Endothelial cell of umbilical vein (primary cell): ENCODE data around the gene COQ5. TPM values are rescaled to one million over a fixed set of nuclear protein-coding genes. Genes with fewer than 3 reads are reported as not detected.

Experiments
- BruUV-seq: library from RNA; stranded (reverse); fragments of 400-500 nt; replicated peaks from 2 replicates; lab custom pipeline; 2021; lab: Mats Ljungman, UMichigan
- CTCF ChIA-PET: fragments of 300-600, 350-600 bp; sonication (Branson Sonifier 250); formaldehyde crosslinking; loops from one replicate; lab custom pipeline; 2021; ENCODE audit warnings: antibody characterized with exemption, inconsistent platforms; lab: Charles Lee
- POLR2A ChIA-PET: fragments of 300-600, 350-600 bp; sonication (Branson Sonifier 250); formaldehyde crosslinking; loops from one replicate; lab custom pipeline; 2021; ENCODE audit warnings: antibody characterized with exemption, inconsistent platforms; lab: Charles Lee
- DNase-seq: peaks from one replicate; pipeline ENCODE4 v3.0.0-alpha.2; 2011; ENCODE audit warnings: low read depth, low spot score
- FAIRE-seq: peaks from 2 replicates; lab custom pipeline; 2011; peaks lifted over from hg19 to GRCh38; lab: Jason Lieb, UNC
- H2AFZ ChIP-seq: 2 replicates; pipeline ENCODE4 v1.6.0; 2012; ENCODE audit warnings: low read depth, low read length, control low read depth, inconsistent platforms
- H3K27ac ChIP-seq: 2 replicates; pipeline ENCODE4 v1.5.1; 2011; ENCODE audit warnings: low read depth, mild to moderate bottlenecking, control low read depth, low read length, moderate library complexity; ENCODE audit not compliant: insufficient read depth
- H3K27me3 ChIP-seq, 2 experiments: 2 replicates each; pipeline versions ENCODE4 v1.6.0 to v1.6.1; 2011; ENCODE audit warnings: low read length in 2 of 2, mixed read lengths in 1 of 2; ENCODE audit not compliant: control insufficient read depth in 2 of 2, insufficient read depth in 2 of 2
- H3K36me3 ChIP-seq, 2 experiments: 2 replicates in 1 of 2; 3 replicates in 1 of 2; pipeline ENCODE4 v1.5.1; 2011; ENCODE audit warnings: low read length in 2 of 2, mild to moderate bottlenecking in 1 of 2, moderate library complexity in 1 of 2; ENCODE audit not compliant: control insufficient read depth in 2 of 2, insufficient read depth in 2 of 2; ENCODE audit errors: extremely low read depth in 1 of 2
- H3K4me1 ChIP-seq: 3 replicates; pipeline ENCODE4 v1.5.1; 2011; ENCODE audit warnings: mild to moderate bottlenecking, low read length; ENCODE audit not compliant: control insufficient read depth, insufficient read depth; ENCODE audit errors: extremely low read depth
- H3K4me2 ChIP-seq: 2 replicates; pipeline ENCODE4 v1.6.1; 2011; ENCODE audit warnings: low read length, control low read depth, mixed read lengths; ENCODE audit not compliant: insufficient read depth
- H3K4me3 ChIP-seq, 3 experiments: fragments of 200-600 bp in 1 of 3; sonication (generic), shearing (Covaris generic) in 1 of 3; replicated peaks in 1 of 3; 2 replicates each; pipeline ENCODE4 v1.5.1; 2011 to 2016; ENCODE audit warnings: control low read depth in 3 of 3, low read length in 3 of 3, mild to moderate bottlenecking in 2 of 3, inconsistent platforms in 1 of 3, low read depth in 1 of 3, moderate library complexity in 1 of 3; ENCODE audit not compliant: insufficient read depth in 1 of 3
- H3K79me2 ChIP-seq: 2 replicates; pipeline ENCODE4 v1.6.0; 2012; ENCODE audit warnings: low read length, inconsistent platforms; ENCODE audit not compliant: control insufficient read depth, insufficient read depth
- H3K9ac ChIP-seq: replicated peaks from 2 replicates; pipeline ENCODE3; 2011; ENCODE audit warnings: low read length, control low read depth; ENCODE audit not compliant: insufficient read depth; ENCODE audit errors: extremely low read depth
- H3K9me1 ChIP-seq: replicated peaks from 3 replicates; pipeline ENCODE4 v1.6.0; 2011; ENCODE audit warnings: mild to moderate bottlenecking, low read length; ENCODE audit not compliant: control insufficient read depth, insufficient read depth; ENCODE audit errors: extremely low read depth
- H3K9me3 ChIP-seq: replicated peaks from 2 replicates; pipeline ENCODE4 v1.5.1; 2012; ENCODE audit warnings: low read length, inconsistent platforms; ENCODE audit not compliant: control insufficient read depth, insufficient read depth
- H4K20me1 ChIP-seq: replicated peaks from 2 replicates; pipeline ENCODE3; 2011; ENCODE audit warnings: mild to moderate bottlenecking, low read length; ENCODE audit not compliant: control insufficient read depth, insufficient read depth; ENCODE audit errors: extremely low read depth
- CTCF ChIP-seq, 2 donors: IDR thresholded peaks; 1 replicate in 1 of 2; 2 replicates in 1 of 2; pipeline ENCODE4 v1.5.1; 2011; ENCODE audit warnings: low read length in 2 of 2, mild to moderate bottlenecking in 2 of 2, moderate library complexity in 2 of 2, control low read depth in 1 of 2, inconsistent platforms in 1 of 2, low read depth in 1 of 2; ENCODE audit not compliant: insufficient read depth in 1 of 2; ENCODE audit errors: extremely low read depth in 1 of 2
- EZH2 ChIP-seq: IDR thresholded peaks from 2 replicates; pipeline ENCODE4 v1.6.1; 2012; ENCODE audit warnings: borderline replicate concordance, low read depth, mild to moderate bottlenecking, moderate library complexity, low read length, inconsistent platforms; ENCODE audit not compliant: severe bottlenecking
- FOS ChIP-seq: IDR thresholded peaks from 2 replicates; pipeline ENCODE4 v1.6.1; 2011; ENCODE audit warnings: mild to moderate bottlenecking, low read length, moderate library complexity, borderline replicate concordance; ENCODE audit not compliant: insufficient read depth
- MAX ChIP-seq: IDR thresholded peaks from 2 replicates; pipeline ENCODE4 v1.6.1; 2011; ENCODE audit not compliant: insufficient read depth, insufficient read length
- POLR2A ChIP-seq: IDR thresholded peaks from 2 replicates; pipeline ENCODE4 v1.6.1; 2012; ENCODE audit warnings: low read depth, mild to moderate bottlenecking, control low read depth, low read length
- dilution Hi-C: fragments of 300-500 bp; cut with MboI; formaldehyde crosslinking; loops from one replicate; pipeline ENCODE4 v1.15.0; 2019; ENCODE audit warnings: low sequenced_read_pairs; ENCODE audit not compliant: extremely low pct_ligation_motif_present
- intact Hi-C: fragments of 100-400 bp; cut with micrococcal nuclease; formaldehyde crosslinking; loops from one replicate; pipeline ENCODE4 v1.10.0; 2022
- polyA plus RNA-seq, 4 experiments: library from polyadenylated mRNA; depleted of rRNA in 3 of 4; stranded (reverse) in 3 of 4; unstranded in 1 of 4; fragments of >200 nt; gene quantifications; 2 replicates each; pipeline versions ENCODE4 v1.2.1 to v1.2.3, GENCODE V29; 2011 to 2012; ENCODE audit warnings: missing spikeins in 1 of 4
- total RNA-seq: library from RNA; stranded (reverse); gene quantifications from 2 replicates; pipeline ENCODE4 v1.2.3, GENCODE V29; 2021

Gene COQ5
- total and polyA plus RNA-seq, 2 donors (not counting 3 experiments of a cell fraction or from before 2014, with no cell fraction given): 19.7 to 23.7 TPM

- CTCF ChIA-PET: interaction anchor here (0.7 to 1.7 kb wide), 3 partner anchors 9 to 41 kb away, joined by 3 to 8 read pairs (median 7); partner anchors contain the start of gene DYNLL1
- no TSS peak for BruUV-seq
- no peak for TF ChIP-seq POLR2A
- no peak for TF ChIP-seq EZH2
- peaks cover 7% of the 10 kb centered on the region for H3K4me1 ChIP-seq
- no peaks in the 10 kb centered on the region for H4K20me1 ChIP-seq
- no peak overlapping the region for H3K4me3 ChIP-seq
- intact Hi-C loops (no loop called here), dilution Hi-C loops (no loop called here)
- no peaks in the 10 kb centered on the region for H3K27me3 ChIP-seq
- H3K4me2 ChIP-seq: no peak overlapping the region
- H3K36me3 ChIP-seq: no peaks in the 10 kb centered on the region
- no peak overlapping the region for H3K27ac ChIP-seq
- no peaks in the 10 kb centered on the region for H3K9me3 ChIP-seq
- no peaks in the 10 kb centered on the region for H3K79me2 ChIP-seq
- no peak overlapping the region for H3K9ac ChIP-seq
- no peak for FAIRE-seq
- DNase-seq: no peak
- POLR2A ChIA-PET: interaction anchor here (0.9 kb wide), 1 partner anchor 13 kb away, joined by 3 read pairs; no protein-coding TSS in a partner anchor
- H3K9me1 ChIP-seq: no peaks in the 10 kb centered on the region
- H2AFZ ChIP-seq: no peak overlapping the region
Observed at GRCh38 chr12:120483621-120484020, 45.3 kb downstream of the COQ5 start.

- Histone ChIP-seq H3K4me1 (no peaks in the 10 kb centered on the region), H3K4me2 (no peak overlapping the region), H3K9ac (no peak overlapping the region), H3K9me1 (no peaks in the 10 kb centered on the region), H3K27ac (no peak overlapping the region), H4K20me1 (no peaks in the 10 kb centered on the region), H3K4me3 (no peak overlapping the region), H3K36me3 (no peaks in the 10 kb centered on the region), H3K27me3 (no peaks in the 10 kb centered on the region), H2AFZ (no peak overlapping the region), H3K79me2 (no peaks in the 10 kb centered on the region), H3K9me3 (no peaks in the 10 kb centered on the region)
- no TSS peak for BruUV-seq
- intact Hi-C loops: no loop called here
- DNase-seq (no peak), FAIRE-seq (no peak)
- TF ChIP-seq CTCF (IDR thresholded peaks at IDR 0.05; ENCODE audit: extremely low read depth in 1 of 2, insufficient read depth in 1 of 2, low read depth in 1 of 2, low read length in 2 of 2) (no peak), POLR2A (no peak), FOS (no peak), MAX (no peak)
- ChIA-PET POLR2A (interaction anchor here (0.7 kb wide), 1 partner anchor 11 kb away, joined by 5 read pairs; no protein-coding TSS in a partner anchor), CTCF (no interaction called here)
- dilution Hi-C loops: no loop called here
Observed at GRCh38 chr12:120481022-120481767, 47.8 kb downstream of the COQ5 start.
